Measurements from ENCODE around the gene PRODH2. TPM values are rescaled to one million over a fixed set of nuclear protein-coding genes. Genes with fewer than 3 reads are reported as not detected.

The PRODH2 gene
- total RNA-seq, 1 donor from 2014 or later: not detected

DNA sequence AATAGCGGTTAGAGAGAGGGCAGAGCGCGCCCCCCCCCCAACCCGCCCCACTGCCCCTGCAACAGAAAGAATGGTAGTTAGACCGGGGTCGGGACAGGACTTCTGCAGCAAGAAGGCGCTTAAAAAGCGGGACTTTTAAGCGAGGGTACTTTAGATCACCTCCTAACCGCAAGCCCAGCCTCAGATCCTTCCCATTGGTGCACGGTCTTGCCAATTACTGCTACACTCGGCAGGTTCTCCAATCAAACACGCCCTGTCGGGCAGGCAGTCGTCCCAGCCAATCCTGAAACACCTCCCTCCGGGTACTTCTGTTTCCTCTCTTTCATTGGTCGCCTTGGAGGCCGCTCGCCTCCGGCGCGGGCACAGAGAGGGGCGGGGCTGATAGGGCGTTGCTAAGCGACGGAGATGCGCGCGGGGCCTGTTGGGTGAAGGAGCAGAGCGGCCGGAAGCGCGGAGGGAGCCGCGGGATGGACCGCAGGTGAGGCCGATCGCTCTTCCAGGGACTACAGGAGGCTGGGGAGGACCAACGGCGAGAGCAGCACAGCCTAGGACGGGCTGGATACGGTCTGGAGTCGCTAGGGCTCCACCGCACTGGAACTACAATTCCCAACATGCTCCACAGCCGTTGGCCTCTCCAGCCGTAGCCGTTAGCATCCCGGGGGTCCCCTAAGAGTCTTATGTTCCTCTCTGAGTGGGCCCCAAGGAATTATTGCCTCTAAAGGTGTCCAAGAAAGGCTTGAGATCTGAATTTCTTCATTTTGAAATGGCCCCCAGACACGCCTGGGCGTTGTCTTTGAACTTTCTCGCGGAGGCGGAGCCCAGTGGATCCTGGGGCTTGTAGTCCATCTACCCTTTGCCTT is 54.7 kb downstream of the PRODH2 start, which contains the start of gene PROSER3:
PROSER3 (plus strand) TSS at position 428 of the 860 bp plus-strand sequence; CDS start at position 468, 40 bp downstream.
- peak; percentile 99 to 100 for DNase-seq (ENCODE audit: low read depth in 2 of 2)

DNA sequence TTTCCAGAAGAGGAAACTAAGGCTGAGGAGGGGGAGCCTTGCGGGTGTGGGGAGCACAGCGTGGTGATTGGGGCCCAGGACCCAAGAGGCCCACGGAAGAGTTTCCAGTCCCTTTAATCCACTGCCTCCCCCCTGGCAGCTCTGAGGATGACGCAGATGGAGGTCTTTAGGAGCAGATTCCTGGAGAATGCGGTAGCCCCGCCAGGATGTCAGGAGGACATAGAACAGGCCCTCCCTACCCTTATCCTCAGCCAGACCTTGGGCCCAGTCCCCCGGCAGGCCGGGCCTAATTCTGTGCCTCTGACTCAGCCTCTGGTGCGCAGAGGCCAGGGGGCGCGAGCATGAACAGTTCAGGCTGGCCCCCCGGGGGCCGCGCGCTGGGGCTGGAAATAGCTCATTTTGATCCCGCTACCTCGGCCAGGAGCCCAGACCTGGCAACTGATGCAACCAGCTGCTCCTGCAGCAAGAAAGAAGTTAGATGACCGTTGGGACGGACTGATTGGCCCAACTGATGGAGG is 55.4 kb downstream of the PRODH2 start:
- DNase-seq (ENCODE audit: low read depth in 2 of 2): no peak

DNA sequence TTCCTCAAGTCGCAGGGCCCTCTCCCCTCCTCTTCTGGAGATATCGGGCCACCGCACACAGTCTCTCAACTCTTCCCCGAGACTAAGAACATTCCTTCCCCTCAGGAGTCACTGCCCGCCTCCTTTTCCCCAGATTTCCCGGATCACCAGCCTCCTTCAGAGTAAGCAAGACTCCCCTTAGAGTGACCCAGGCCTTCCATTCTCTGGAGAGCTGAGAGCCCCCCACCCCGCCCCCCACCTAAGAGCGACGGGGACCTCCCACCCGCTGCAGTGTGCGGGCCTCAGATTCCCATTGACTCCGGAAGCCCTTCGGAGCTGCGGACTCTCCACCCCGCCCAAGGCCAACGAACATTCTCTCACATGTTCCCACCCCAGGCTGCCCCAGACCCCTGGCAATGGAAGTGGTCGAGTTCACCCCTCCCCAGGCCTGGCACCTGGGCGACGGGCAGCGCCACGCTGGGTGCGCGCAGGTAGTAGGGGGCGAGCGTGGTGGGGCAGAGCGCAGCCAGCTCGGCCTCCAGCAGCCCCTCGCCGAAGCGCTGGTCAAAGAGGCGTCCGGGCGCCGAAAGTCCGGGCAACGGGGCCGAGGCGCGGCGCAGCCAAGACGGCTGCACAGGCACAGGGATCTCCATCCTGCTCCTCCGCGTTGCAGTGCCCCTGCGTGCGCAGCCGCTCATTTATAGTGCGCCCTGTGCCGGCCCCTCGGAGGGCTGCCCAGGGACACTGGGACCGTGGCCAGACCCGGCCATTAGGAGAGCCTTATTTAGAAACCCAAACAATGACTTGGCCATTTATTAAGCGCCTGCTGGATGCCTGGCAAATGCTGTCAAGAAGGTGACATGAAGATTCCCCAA is 56.0 kb downstream of the PRODH2 start, which contains the start of gene HSPB6:
HSPB6 (minus strand) TSS at position 653 of the 854 bp plus-strand sequence; CDS start at position 632, 21 bp downstream.
- DNase-seq (ENCODE audit: low read depth in 2 of 2): peak in 1 of 2 donors; percentile 33

DNA sequence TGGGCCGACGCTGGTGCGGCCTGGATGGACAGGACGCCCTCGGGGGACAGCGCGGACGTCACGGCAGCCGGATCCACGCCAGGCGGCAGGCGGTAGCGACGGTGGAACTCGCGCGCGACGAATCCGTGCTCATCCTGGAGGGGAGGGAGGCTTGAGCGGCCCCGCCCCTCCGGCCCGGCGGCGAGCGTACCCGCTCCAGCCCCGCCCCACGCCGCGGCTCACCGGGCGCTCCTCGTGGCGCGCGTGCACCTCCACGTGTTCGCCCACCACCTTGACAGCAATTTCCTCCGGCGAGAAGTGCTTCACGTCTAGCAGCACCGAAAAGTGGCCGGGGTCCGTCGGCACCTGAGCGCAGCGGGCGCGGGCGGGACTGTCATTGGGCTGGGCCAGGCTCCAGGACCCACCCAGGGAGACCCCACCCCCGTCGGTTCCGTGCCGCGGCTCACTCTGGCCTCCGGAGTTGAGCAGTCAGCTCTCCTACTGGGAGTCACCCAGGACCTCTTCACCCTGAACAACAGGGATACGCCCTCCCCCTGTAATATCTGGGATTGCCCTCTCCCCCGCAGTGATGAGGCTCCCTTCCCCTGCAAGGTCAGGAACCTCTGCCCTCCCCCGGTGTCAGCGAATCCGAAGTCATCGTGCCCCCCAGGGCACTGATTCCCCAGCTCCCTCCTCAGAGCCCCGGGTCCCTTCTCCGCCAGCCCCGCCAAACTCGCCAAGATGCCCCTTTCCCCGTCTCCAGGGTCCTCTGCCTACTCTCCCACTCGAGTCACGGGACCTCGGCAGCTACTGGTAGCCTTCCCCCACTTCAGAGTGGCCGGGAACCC is 56.9 kb downstream of the PRODH2 start:
- peak in 1 of 2 donors; percentile 45 for DNase-seq (ENCODE audit: low read depth in 2 of 2)

DNA sequence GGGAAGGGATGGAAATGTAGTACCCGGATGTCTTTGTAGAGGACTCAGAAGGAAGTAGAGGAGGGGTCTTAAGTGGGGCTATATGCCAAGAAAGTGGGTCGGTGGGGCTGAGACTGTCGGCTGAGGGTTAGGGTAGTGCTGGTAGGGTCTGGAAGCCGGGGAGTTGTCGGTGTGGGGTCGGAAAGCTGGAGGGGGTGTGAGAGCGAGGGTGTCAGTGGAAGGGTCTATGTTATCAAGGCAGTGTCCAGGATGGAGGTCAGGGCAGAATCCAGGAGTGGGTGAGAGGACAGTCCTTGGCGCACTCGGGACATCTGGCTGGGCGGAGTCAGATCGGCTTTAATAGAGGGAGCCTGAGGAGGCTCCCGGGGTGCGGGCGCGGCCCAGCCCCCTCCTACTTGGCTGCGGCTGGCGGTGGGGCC is 57.5 kb downstream of the PRODH2 start:
- DNase-seq (ENCODE audit: low read depth in 2 of 2): no peak

DNA sequence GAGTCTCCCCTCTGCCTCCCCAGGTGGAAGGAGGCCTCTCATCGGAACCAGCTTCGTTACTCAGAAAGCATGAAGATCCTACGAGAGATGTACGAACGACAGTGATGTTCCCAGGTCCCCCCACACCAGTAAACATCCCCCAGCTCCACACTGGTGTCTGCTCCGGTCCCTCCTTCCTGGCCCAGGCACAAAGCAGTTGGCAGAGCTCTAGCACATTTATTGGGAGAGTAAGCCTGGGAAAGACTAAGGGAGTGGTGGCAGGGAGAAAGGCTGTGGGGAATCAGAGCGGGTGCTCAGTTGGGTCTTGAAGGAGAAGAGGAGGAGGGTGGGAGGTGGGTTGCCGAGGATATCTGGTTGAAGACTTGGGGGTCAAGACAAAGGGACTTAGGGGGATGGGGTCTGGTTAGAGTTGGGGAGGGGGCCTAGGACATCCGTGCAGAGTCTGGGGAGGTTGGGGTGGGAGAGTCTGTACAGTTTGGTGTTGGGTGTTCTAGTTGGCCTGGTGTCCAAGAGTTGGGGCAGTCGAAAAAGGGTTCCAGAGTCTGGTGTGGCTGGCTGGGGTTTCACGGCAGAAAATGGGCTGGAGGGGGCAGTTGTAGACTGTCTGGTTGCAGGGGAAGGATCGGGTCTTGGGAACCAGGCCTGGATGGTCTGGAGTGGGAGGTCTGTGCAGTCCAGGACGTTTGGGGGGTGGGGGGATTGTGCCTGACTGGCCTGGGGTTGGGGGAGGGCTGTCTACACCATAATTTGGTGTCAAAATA is 58.1 kb downstream of the PRODH2 start:
- no peak for DNase-seq (ENCODE audit: low read depth in 2 of 2)

DNA sequence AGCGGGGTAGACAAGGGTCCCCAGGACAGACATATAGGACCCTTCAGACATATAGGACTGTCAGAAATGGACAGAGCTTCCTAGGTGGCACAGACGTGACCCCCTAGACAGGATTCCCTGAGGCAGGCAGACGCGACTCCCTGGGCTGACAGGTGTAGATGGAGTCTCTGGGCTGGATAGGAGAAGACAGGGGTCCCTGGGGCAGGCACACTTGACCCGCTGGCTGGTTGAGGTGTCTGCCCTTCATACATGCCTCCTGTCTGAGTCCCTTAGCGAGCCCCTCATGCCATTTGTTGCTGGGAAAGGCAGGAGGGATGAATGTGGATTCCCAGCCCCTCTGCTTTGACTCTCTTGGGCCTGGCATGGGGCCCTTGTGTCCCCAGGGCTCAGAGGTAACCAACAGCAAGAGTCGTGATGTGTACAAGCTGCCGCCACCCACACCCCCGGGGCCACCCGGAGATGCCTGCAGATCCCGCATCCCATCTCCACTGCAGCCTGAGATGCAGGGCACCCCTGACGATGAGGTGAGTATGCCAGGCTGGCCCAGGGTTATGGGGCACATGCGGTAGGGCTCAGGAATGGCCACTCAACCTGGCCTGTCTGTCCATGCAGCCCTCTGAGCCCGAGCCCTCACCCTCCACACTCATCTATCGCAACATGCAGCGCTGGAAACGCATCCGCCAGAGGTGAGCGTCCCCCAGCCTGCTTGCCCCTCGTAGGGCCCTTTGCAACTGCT is 58.8 kb downstream of the PRODH2 start:
- no peak for DNase-seq (ENCODE audit: low read depth in 2 of 2)

DNA sequence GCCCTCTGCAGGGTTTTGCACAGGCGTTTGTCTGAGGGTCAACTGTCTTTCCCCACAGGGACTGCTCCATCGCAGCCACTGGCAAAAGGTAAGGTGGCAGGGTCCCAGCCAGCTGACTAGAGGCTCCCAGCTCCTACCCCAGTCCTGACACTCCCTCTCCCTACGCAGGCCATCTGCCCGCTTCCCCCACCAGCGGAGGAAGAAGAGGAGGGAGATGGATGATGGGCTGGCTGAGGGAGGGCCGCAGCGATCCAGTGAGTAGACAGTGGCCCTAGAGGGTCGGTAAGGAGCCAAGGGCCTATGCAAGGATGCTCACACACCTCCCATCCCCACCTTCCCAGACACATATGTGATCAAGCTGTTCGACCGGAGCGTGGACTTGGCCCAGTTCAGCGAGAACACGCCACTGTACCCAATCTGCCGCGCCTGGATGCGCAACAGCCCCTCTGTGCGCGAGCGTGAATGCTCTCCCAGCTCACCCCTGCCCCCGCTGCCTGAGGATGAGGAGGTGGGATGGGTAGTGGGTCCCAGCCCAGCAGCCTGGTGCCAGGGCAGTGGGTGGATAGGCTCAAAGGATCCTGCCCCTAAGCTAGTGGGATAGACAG is 59.8 kb downstream of the PRODH2 start:
- no peak for DNase-seq (ENCODE audit: low read depth in 2 of 2)

DNA sequence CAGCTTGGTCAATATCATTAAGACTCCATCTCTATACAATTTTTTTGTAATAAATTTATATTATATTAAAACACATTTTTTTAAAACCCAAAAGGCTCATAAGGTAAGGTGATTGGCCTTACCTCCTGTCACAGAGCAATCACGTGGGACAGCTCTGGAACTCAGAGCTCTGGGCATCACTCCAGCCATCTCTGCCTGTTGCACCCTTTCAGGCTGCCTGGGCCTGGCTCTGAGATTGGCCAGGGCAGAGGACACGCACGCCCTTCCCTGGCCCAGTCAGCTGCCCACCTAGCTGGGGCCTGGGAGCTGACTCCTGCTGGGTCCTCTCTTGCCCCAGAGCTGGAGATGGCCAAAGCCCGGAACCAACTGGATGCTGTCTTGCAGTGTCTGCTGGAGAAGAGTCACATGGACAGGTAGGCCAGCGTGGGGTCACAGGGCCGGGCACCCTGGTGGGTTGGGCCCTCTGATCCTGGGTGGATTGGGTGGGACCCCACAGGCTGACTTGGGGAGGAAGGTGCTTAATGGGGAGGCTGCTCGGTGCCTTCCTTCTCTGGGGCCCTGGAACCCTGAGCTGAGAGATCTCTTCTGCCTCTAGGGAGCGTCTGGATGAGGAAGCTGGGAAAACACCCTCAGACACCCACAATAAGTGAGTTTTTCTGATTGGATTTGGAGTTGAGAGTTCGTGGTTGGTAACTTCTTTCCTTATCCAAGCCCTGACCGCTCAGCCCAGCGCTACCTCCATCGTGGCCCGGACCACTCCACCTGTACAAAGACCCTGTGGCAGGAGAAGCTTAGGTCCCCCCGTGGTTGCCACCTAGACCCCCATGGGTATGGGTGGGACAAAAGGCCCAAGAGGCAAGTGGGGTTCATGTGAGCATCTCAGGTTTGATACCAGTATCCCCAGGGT is 60.6 kb downstream of the PRODH2 start:
- no peak for DNase-seq (ENCODE audit: low read depth in 2 of 2)

DNA sequence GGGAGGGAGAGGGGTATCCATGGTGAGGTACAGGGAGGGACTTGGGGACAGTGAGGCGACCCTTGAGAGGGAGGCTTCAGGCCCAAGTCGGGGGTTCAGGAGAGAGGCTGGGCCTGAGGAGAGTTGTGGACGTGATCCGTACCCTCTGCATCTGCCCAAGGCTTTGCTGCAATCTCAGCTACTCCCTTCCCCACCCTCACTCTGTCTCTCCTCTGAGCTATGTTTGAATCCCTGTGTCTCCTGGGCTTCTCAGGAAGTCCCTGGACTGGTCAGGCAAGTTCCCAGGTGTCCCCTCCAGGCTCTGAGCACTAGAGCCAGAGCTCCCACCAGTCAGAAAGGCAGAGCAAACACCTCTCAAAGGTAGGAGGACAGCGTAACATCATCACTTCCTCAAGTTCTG is 62.5 kb downstream of the PRODH2 start:
- DNase-seq (ENCODE audit: low read depth in 2 of 2): no peak

Other genes with a start within 250 kb of the PRODH2 start
- not detected in 2 replicates for gene ATP4A, start 249.2 kb downstream of the PRODH2 start, total RNA-seq
- not detected in 2 replicates for gene PMIS2, start 226.7 kb downstream of the PRODH2 start, total RNA-seq
- gene HAUS5, start 200.1 kb downstream of the PRODH2 start, total RNA-seq: 4.9 and 5.6 TPM in 2 replicates
- gene RBM42, start 183.8 kb downstream of the PRODH2 start, total RNA-seq: 27.9 and 35.4 TPM in 2 replicates
- gene ETV2, start 171.1 kb downstream of the PRODH2 start, total RNA-seq: under 0.01 and 0.26 TPM in 2 replicates
- 243 and 347 TPM in 2 replicates for gene COX6B1, start 164.5 kb downstream of the PRODH2 start, total RNA-seq
- not detected in 2 replicates for gene UPK1A, start 146.3 kb downstream of the PRODH2 start, total RNA-seq
- not detected in 2 replicates for gene ZBTB32, start 108.3 kb downstream of the PRODH2 start, total RNA-seq
- 2.3 and 7.1 TPM in 2 replicates for gene KMT2B, start 94.8 kb downstream of the PRODH2 start, total RNA-seq
- gene IGFLR1, start 70.4 kb downstream of the PRODH2 start, total RNA-seq: 1.1 and 1.8 TPM in 2 replicates
- gene U2AF1L4, start 67.4 kb downstream of the PRODH2 start, total RNA-seq: 2.4 and 4.3 TPM in 2 replicates
- 16.3 and 19.2 TPM in 2 replicates for gene PSENEN, start 67.2 kb downstream of the PRODH2 start, total RNA-seq
- gene LIN37, start 64.3 kb downstream of the PRODH2 start, total RNA-seq: 3.0 and 3.8 TPM in 2 replicates
- gene HSPB6, start 55.8 kb downstream of the PRODH2 start, total RNA-seq: 0.13 and 0.25 TPM in 2 replicates
- 1.3 and 1.4 TPM in 2 replicates for gene PROSER3, start 54.7 kb downstream of the PRODH2 start, total RNA-seq
- gene ARHGAP33, start 37.3 kb downstream of the PRODH2 start, total RNA-seq: 1.0 and 2.3 TPM in 2 replicates
- gene NPHS1, start 39.7 kb upstream of the PRODH2 start, total RNA-seq: not detected in 2 replicates
- gene KIRREL2, start 44.1 kb upstream of the PRODH2 start, total RNA-seq: not detected in 2 replicates
- gene APLP1, start 55.7 kb upstream of the PRODH2 start, total RNA-seq: 1.8 TPM in 2 replicates
- gene NFKBID, start 87.7 kb upstream of the PRODH2 start, total RNA-seq: 1.4 and 2.8 TPM in 2 replicates
- 0.38 and 0.39 TPM in 2 replicates for gene HCST, start 89.7 kb upstream of the PRODH2 start, total RNA-seq
- gene TYROBP, start 95.5 kb upstream of the PRODH2 start, total RNA-seq: not detected in 2 replicates
- 0.77 and 2.9 TPM in 2 replicates for gene LRFN3, start 123.5 kb upstream of the PRODH2 start, total RNA-seq
- gene SDHAF1, start 182.3 kb upstream of the PRODH2 start, total RNA-seq: 7.2 and 14.0 TPM in 2 replicates
- gene SYNE4, start 196.0 kb upstream of the PRODH2 start, total RNA-seq: under 0.01 TPM in 1 of 2 replicates, not detected in the other
- 5.5 and 8.7 TPM in 2 replicates for gene ALKBH6, start 201.4 kb upstream of the PRODH2 start, total RNA-seq
- 1.3 and 6.1 TPM in 2 replicates for gene CLIP3, start 220.0 kb upstream of the PRODH2 start, total RNA-seq
- 0.77 and 1.1 TPM in 2 replicates for gene THAP8, start 241.4 kb upstream of the PRODH2 start, total RNA-seq
- gene WDR62, start 242.1 kb upstream of the PRODH2 start, total RNA-seq: 1.8 and 2.7 TPM in 2 replicates

Data from dermis microvascular lymphatic vessel endothelial cell (primary cell).